GM12875 (cell line): Measurements from ENCODE around the gene CEMP1.
"Not testable (repeated sequence)": the region's sequence is repeated elsewhere in the genome, so short reads cannot be mapped to it uniquely, and the experiment has no call there.

Source experiments
- H3K4me3 ChIP-seq: one replicate; pipeline ENCODE4 v1.5.1; 2011; ENCODE audit warnings: low read depth, low read length, control low read depth
- CTCF ChIP-seq: IDR thresholded peaks from 2 replicates; pipeline ENCODE4 v1.5.1; 2011; ENCODE audit warnings: low read depth, mild to moderate bottlenecking, control low read depth, inconsistent platforms, low read length, moderate library complexity, borderline replicate concordance; ENCODE audit not compliant: insufficient read depth

Gene CEMP1

DNA sequence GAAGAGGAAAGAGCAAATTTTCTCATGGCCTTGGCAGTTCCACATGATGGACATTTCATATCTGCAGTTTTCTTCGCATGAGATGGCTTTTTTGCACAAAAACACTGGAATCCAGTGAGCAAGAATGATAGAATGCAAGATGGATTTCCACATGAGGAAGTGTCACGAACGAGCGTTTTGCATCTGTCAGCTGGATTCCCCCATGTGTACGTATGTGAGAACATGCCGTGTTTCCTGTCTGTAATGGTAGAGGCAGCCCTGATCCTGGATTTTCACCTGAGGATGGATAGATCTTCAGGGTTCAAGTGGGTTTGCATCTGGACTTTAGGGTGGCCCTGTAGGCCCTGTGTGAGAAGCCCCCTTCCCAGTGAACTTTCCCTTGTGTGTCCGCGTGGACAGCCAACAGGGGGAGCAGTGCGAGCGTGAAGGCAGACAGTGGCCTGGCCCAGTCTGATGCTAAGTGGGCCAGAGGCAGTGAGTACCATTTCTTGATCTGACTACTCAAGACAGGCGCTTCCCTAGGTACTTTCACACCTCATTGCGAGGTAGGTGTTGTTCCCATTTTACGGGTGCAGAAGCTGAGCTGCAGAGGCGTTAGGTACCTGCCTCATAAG is 8.7 kb upstream of the CEMP1 start:
- H3K4me3 ChIP-seq = not testable (repeated sequence)
- TF ChIP-seq CTCF = peak; percentile 49; the same call in 1 of the 2 replicates

DNA sequence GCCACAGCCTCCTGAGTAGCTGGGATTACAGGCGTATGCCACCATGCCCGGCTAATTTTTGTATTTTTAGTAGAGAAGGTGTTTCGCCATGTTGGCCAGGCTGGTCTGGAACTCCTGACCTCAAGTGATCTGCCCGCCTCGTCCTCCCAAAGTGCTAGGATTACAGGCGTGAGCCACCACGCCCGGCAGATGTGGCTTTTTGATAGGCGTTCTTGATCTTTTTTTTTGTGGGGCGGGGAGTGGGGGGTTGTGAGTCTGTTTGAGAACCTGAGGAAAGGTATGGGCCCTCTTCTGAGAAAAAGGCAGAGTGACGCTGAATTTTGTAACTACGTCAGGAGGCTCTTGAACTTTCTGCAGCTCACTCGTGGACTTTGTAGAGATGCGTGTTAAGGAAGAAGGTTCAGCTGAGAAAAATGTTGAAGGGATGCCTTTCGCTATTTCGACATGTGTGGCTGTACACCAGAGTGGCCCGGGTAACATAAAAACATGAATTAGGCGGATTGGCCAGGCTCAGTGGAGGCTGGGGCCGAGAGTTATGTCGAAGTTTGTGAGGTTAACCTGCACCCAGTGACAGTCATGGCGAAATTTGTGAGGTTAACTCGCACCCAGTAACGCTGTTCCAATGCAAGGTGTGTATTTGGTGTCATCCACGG is 8.1 kb upstream of the CEMP1 start:
- not testable (repeated sequence) for H3K4me3 ChIP-seq

GRCh38 chr16:2537451-2538379 is 6.5 kb upstream of the CEMP1 start, which contains the start of gene PDPK1:
PDPK1 (plus strand) TSS chr16:2538021; CDS start chr16:2538113, 92 bp downstream.
- no peak for TF ChIP-seq CTCF

GRCh38 chr16:2535625-2536013 is 4.4 kb upstream of the CEMP1 start:
- no peak for TF ChIP-seq CTCF
- no peak overlapping the region for H3K4me3 ChIP-seq

More at GRCh38 chr16:2537451-2538379, 6.5 kb upstream of the CEMP1 start, which contains the start of gene PDPK1:
- H3K4me3 ChIP-seq = peak within 1 kb of the TSS; percentile 69

- H3K4me3 ChIP-seq = not testable (repeated sequence)
Observed at GRCh38 chr16:2534335-2534734, 3.1 kb upstream of the CEMP1 start.

GRCh38 chr16:2533912-2534311 is 2.7 kb upstream of the CEMP1 start:
- no peak for TF ChIP-seq CTCF
- H3K4me3 ChIP-seq = no peak overlapping the region

- H3K4me3 ChIP-seq = not testable (repeated sequence)
Observed at GRCh38 chr16:2533142-2533755, 2.0 kb upstream of the CEMP1 start.

DNA sequence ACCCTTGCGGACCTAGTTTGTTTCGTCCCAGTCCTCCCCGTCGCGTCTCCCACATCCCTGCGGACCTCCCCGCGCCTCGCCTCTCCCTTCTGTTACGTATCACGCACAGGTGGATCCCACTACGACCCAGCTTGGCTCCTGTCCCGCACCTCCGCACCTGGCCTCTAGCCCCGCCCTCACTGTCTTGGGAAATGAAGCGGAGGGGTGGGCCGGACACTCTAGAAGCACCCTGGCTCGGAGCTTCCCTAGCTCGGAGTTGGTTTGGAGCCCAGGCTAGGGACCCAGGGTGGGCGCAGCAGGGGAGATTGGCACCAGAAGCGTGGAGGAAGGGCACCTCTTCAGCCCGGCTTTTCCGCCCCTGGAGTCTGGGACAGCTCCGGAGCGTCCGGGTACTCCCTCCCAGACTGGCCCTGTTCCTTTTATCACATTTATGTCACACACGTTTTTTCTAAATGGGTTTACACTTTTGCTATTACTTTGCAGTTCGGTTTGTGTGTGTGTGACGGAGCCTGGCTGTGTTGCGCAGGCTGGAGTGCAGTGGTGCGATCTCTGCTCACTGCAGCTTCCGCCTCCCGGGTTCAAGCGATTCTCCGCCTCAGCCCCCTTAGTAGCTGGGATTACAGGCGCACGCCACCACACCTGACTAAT is 1.4 kb upstream of the CEMP1 start:
- H3K4me3 ChIP-seq = peak overlapping the region; percentile 46
- TF ChIP-seq CTCF = no peak
